HG02571 (cell line): ENCODE measurements around the gene HNMT.
"Not testable (repeated sequence)": the region's sequence is repeated elsewhere in the genome, so short reads cannot be mapped to it uniquely, and the experiment has no call there.

Experiments
- ATAC-seq: cut with Tn5 transposase; IDR thresholded peaks from one replicate; pipeline ENCODE4 v1.9.1; 2021; ENCODE audit warnings: mild to moderate bottlenecking, moderate library complexity; ENCODE audit not compliant: unreplicated experiment

Gene HNMT

GRCh38 chr2:137945229-137945628, 19.0 kb upstream of the HNMT start:
- no peak for ATAC-seq

- ATAC-seq = no peak
These were observed 18.0 kb upstream of the HNMT start for GRCh38 chr2:137946227-137946626.

GRCh38 chr2:137947032-137947727, 17.1 kb upstream of the HNMT start:
- ATAC-seq = no peak

- no peak for ATAC-seq
These were observed 16.4 kb upstream of the HNMT start for GRCh38 chr2:137947728-137948336.

- ATAC-seq = no peak
These were observed 15.4 kb upstream of the HNMT start for GRCh38 chr2:137948894-137949293.

GRCh38 chr2:137950238-137950637, 14.0 kb upstream of the HNMT start:
- no peak for ATAC-seq

- ATAC-seq = no peak
These were observed 12.7 kb upstream of the HNMT start for GRCh38 chr2:137951586-137951985.

- peak; percentile 59 for ATAC-seq
These were observed 11.6 kb upstream of the HNMT start for GRCh38 chr2:137952586-137953129.

GRCh38 chr2:137955536-137955935, 8.7 kb upstream of the HNMT start:
- ATAC-seq = no peak

- ATAC-seq = no peak
These were observed 7.2 kb upstream of the HNMT start for GRCh38 chr2:137957033-137957432.

- ATAC-seq = no peak
These were observed 5.1 kb upstream of the HNMT start for GRCh38 chr2:137959166-137959565.

GRCh38 chr2:137960223-137960622, 4.0 kb upstream of the HNMT start:
- no peak for ATAC-seq

- no peak for ATAC-seq
These were observed 2.7 kb upstream of the HNMT start for GRCh38 chr2:137961602-137962001.

- no peak for ATAC-seq
These were observed 673 bp upstream of the HNMT start for GRCh38 chr2:137963535-137964065.

GRCh38 chr2:137964859-137965459, 686 bp downstream of the HNMT start:
- no peak for ATAC-seq

GRCh38 chr2:137966043-137966442, 1.8 kb downstream of the HNMT start:
- ATAC-seq = no peak

- ATAC-seq = no peak
These were observed 2.8 kb downstream of the HNMT start for GRCh38 chr2:137967042-137967441.

- no peak for ATAC-seq
These were observed 4.5 kb downstream of the HNMT start for GRCh38 chr2:137968477-137969417.

GRCh38 chr2:137969418-137969765, 5.1 kb downstream of the HNMT start:
- ATAC-seq = no peak

GRCh38 chr2:137969876-137970275, 5.6 kb downstream of the HNMT start:
- no peak for ATAC-seq

GRCh38 chr2:137971259-137971658, 7.0 kb downstream of the HNMT start:
- not testable (repeated sequence) for ATAC-seq
